HG03439 (cell line): ENCODE measurements around the gene ARID5B.

Experiments
- ATAC-seq: cut with Tn5 transposase; IDR thresholded peaks from one replicate; pipeline ENCODE4 v1.9.1; 2021; ENCODE audit warnings: mild to moderate bottlenecking, moderate library complexity; ENCODE audit not compliant: unreplicated experiment

Gene ARID5B

DNA sequence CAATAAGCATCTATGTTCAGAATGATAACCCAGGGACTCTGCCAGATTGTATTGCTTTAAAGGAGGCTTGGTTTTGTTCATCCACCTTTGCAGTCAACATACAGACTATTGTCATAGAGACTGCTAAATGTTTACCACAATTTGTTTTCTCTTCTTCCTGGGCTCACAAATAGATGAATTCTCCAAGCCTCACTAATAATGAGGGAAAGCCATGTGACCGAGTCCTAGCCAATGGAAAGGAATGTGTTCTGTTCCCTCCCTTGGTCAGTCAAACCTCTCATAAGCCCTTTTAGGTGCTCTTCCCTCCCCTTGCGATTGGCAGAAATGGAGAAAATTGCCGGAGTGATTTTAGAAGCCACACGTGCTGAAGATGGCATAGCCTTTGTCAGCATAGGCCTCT, 230.2 kb downstream of the ARID5B start:
- no peak for ATAC-seq

DNA sequence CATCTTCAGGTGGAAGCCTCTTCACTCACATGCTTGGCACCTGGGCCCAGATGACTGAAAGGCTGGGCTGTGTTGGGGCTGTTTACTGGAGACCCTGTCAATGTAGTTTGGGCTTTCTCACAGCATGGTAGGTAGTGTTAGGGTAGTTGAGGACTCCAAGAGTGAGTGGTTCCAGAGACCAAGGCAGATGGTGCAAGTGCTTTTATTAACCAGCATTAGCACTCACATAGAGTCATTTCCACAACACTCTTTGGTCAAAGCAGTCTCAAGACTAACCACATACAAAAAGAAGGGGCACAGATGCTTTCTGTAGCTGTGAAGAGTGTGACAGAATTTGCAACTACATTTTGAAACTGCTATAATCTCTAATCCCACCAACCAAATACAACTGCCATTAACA, 232.1 kb downstream of the ARID5B start:
- ATAC-seq, result peak; percentile 84

DNA sequence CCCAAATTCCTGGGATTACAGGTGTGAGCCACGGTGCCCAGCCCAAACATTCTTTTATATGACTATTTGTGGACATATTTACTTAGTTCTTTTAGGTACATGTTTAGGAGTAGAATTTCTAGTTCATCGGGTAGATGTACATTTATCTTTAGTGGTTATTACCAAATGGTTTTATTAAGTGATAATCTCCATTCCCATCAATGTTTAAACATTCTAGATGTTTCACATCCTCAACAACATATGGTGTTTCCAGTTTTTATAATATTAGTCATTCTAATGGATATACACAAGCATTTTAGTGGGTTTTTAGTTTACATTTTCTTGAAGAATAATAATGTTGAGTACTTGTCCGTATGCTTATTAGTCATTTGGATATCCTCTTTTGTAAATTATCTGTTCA, 235.4 kb downstream of the ARID5B start:
- no peak for ATAC-seq
